ENCODE results near the gene BLOC1S5. TPM values are rescaled to one million over a fixed set of nuclear protein-coding genes. Genes with fewer than 3 reads are reported as not detected.

Gene BLOC1S5
- total RNA-seq, 6 experiments from 2014 or later = 8.4 to 13.4 (median 9.5) TPM

DNA sequence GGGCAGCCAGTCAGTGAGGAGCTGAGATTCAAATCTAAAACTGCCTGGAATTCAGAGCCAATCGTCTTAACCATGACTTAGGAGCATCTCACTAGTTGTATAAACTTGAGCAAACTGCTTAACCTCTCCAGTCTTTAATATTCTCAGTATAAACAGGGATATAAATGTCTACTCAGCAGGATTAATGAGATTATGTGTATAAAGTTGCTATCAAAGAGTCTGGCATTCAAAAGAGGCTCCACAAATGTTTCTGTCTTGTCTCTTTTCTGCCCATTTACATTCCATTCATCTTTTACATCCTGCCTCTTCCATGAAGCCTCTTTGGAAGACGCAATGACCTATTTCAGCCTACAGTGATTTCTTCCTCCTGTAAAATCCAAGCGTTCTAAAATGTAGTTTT, 66.9 kb downstream of the BLOC1S5 start:
- no peaks in the 10 kb centered on the region for H3K36me3 Mint-ChIP-seq (ENCODE audit: low read depth)
- no peaks in the 10 kb centered on the region for H3K9me3 Mint-ChIP-seq
- H3K27ac Mint-ChIP-seq = no peak overlapping the region; the same call in 1 of the 2 replicates
- peaks cover 2% of the 10 kb centered on the region for H3K27me3 Mint-ChIP-seq (ENCODE audit: insufficient read depth)
- H3K4me1 Mint-ChIP-seq (ENCODE audit: low read depth) = peaks cover 40% of the 10 kb centered on the region
- no peak overlapping the region for H3K4me3 Mint-ChIP-seq
- DNase-seq = no peak
- TF ChIP-seq, protein P1, sequence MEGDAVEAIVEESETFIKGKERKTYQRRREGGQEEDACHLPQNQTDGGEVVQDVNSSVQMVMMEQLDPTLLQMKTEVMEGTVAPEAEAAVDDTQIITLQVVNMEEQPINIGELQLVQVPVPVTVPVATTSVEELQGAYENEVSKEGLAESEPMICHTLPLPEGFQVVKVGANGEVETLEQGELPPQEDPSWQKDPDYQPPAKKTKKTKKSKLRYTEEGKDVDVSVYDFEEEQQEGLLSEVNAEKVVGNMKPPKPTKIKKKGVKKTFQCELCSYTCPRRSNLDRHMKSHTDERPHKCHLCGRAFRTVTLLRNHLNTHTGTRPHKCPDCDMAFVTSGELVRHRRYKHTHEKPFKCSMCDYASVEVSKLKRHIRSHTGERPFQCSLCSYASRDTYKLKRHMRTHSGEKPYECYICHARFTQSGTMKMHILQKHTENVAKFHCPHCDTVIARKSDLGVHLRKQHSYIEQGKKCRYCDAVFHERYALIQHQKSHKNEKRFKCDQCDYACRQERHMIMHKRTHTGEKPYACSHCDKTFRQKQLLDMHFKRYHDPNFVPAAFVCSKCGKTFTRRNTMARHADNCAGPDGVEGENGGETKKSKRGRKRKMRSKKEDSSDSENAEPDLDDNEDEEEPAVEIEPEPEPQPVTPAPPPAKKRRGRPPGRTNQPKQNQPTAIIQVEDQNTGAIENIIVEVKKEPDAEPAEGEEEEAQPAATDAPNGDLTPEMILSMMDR (IDR thresholded peaks at IDR 0.05) = no peak

DNA sequence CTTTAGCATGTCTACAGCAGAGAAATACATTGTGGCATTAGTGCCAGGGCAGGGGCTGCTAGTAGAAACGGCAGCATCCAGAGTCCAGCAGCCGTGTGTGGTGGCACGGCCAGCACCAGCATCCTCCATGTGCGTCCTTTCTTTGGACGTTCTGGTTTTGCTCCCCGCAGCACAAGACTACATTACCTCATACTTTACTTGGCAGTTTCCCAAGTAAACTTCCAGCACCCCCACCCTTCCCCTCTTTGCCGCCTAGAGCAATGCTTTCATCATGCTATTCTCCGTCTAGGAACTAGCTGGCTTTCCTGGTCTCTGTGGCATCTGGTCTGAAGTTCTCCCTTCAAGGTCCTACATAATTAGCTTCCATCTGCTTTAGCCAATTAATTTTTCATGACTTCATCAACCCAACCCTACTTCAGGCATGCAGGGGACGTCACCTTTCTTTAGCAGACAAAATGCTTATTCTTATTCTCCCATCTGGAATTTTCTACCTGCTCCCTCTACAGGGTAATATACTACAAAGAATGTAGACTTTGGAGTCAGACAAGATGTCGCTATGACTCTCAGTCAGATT, 67.6 kb downstream of the BLOC1S5 start:
- H3K27me3 Mint-ChIP-seq (ENCODE audit: insufficient read depth) = peaks cover 2% of the 10 kb centered on the region
- no peaks in the 10 kb centered on the region for H3K9me3 Mint-ChIP-seq
- H3K4me1 Mint-ChIP-seq (ENCODE audit: low read depth) = peaks cover 46% of the 10 kb centered on the region
- TF ChIP-seq, protein P1 (IDR thresholded peaks at IDR 0.05) = no peak
- H3K4me3 Mint-ChIP-seq = no peak overlapping the region
- H3K36me3 Mint-ChIP-seq (ENCODE audit: low read depth) = no peaks in the 10 kb centered on the region
- H3K27ac Mint-ChIP-seq = no peak overlapping the region; the same call in 1 of the 2 replicates
- peak; percentile 25 for DNase-seq

DNA sequence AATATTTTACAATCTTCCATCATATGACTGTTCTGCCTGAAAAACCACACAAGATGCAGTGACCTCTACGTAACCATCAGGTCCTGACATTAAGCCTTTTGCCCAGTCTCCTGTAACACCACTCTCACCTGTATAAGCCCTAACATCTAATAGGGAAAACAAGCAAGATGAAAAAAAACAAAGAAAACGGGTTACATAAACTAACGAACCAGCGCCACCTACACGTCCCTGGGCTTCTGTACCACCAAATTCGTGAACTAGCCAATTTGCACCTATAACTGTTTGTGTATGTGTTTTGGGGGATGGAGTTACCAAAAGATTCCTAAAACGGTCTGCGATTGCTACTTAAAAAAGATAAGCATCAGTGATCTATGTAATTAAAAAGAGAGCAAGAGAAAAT, 70.2 kb downstream of the BLOC1S5 start:
- no peaks in the 10 kb centered on the region for H3K36me3 Mint-ChIP-seq (ENCODE audit: low read depth)
- TF ChIP-seq, protein P1 (IDR thresholded peaks at IDR 0.05) = no peak
- H3K27me3 Mint-ChIP-seq (ENCODE audit: insufficient read depth) = peaks cover 2% of the 10 kb centered on the region; the same call in 1 of the 2 replicates
- no peak overlapping the region for H3K27ac Mint-ChIP-seq
- H3K9me3 Mint-ChIP-seq = no peaks in the 10 kb centered on the region
- no peak overlapping the region for H3K4me3 Mint-ChIP-seq
- DNase-seq = no peak
- peaks cover 43% of the 10 kb centered on the region for H3K4me1 Mint-ChIP-seq (ENCODE audit: low read depth)

DNA sequence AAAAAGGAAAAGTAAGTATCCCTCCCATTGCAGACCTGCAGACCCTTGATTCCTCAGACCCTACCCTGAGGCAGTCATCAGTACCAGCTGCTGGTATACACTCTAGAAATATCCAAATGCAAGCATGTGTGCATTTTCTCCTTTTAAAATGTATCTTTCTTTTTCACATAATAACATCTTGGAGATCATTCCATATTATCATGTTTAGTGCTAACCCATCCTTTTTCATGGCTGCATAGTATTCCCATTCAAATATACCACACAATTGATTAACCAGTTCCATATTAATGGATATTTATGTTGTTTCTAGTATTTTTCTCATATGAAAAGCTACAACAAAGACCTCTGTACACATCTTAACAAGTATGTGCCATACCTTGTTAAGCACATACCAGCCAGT, 70.8 kb downstream of the BLOC1S5 start:
- Mint-ChIP-seq H3K4me3 (no peak overlapping the region), H3K36me3 (ENCODE audit: low read depth) (no peaks in the 10 kb centered on the region), H3K27ac (no peak overlapping the region), H3K4me1 (ENCODE audit: low read depth) (peaks cover 40% of the 10 kb centered on the region), H3K9me3 (no peaks in the 10 kb centered on the region), H3K27me3 (ENCODE audit: insufficient read depth) (peaks cover 2% of the 10 kb centered on the region)
- no peak for DNase-seq
- TF ChIP-seq, protein P1 (IDR thresholded peaks at IDR 0.05) = no peak

DNA sequence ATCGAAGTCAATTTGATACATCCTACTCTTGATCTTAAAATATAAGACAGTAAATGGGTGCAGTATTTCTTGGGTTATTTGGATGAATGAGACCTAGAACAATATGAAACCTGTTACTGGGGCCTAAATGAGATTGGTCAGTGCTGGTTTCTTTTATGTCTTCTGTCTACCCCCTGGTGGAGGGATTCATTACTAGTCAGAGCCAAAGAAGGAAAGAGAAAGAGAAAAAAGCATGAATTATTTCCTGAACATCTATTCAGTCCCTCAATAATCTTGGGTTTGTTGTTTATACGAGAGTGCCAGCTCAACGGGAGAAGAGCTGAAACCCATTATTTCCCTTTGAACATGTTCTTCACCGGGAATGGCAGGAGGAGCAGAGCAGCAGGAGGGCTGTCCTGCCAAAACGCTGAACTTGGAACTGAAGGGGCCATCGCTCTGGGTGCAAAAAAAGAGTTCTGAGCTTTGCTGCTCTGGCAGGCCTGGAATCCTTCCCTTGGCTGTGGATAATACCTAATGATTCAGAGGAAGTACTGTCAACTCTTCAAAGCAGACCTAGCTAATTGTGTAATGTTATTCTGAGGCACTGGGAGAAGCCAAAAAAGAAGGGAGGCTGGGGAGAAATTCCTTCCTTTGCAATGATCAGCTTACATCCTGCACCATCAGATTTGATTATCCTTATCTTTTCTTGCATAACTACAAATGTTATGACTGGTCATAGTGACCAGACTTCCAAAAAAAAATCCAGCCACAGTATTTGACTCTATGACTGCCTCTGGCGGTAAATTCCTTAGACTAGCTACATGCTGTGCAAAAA, 72.0 kb downstream of the BLOC1S5 start:
- H3K27ac Mint-ChIP-seq = peak overlapping the region; percentile 86
- H3K4me3 Mint-ChIP-seq = peak overlapping the region; percentile 82
- no peaks in the 10 kb centered on the region for H3K9me3 Mint-ChIP-seq
- H3K27me3 Mint-ChIP-seq (ENCODE audit: insufficient read depth) = peaks cover 3% of the 10 kb centered on the region
- no peaks in the 10 kb centered on the region for H3K36me3 Mint-ChIP-seq (ENCODE audit: low read depth)
- peaks cover 28% of the 10 kb centered on the region for H3K4me1 Mint-ChIP-seq (ENCODE audit: low read depth)
- TF ChIP-seq, protein P1 (IDR thresholded peaks at IDR 0.05) = peak; percentile 74
- peak; percentile 87 for DNase-seq
